GM19455 (cell line): Measurements from ENCODE around the gene PRG2.

Experiments
- ATAC-seq: cut with Tn5 transposase; IDR thresholded peaks from one replicate; pipeline ENCODE4 v1.9.1; 2021; ENCODE audit not compliant: unreplicated experiment

The PRG2 gene

DNA sequence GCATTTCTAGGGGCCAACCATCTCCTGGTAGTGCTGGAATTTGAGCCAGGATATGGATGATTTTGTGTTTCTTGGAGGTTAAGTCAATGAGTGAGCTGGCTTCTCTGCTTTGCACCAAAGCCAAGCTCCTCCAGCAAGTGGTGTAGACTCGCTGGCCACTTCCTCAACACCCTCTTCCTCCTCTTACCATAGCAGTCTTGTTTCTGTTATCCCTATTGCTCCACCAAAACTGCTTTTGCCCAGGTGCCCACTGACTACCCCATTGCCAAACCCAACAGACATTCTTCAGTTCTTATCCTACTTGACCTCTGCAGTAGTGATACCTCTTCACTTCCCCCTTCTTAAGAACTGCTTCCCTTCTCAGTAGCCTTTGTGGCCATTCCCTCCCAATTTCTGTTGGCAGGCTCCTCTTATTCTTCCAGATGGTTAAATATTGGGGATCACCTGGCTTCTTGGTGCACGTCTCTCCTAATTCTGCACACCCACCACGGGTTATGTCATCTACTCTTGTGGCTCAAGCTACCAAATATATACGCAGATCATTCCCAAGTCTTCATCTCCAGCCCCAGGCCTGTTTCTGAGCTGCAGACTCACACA is 7.0 kb upstream of the PRG2 start:
- no peak for ATAC-seq

DNA sequence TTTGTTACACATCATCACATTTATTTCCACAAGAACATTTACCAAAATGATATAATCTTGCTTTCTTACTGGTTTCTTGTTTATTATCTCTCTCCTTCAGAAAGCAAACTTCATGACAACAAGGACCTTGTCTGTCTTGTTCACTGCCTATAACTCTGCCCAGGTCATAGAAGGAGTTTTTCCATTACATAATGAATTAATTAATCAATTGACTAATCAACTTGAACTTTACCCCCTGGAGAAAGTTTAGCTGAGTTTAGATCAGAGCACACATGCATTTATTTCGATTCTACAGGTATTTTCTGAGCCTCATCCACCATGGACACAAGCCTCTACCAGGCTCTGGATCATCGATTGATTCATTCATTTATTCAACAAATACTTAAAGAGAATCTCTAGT is 6.3 kb upstream of the PRG2 start:
- ATAC-seq = no peak

DNA sequence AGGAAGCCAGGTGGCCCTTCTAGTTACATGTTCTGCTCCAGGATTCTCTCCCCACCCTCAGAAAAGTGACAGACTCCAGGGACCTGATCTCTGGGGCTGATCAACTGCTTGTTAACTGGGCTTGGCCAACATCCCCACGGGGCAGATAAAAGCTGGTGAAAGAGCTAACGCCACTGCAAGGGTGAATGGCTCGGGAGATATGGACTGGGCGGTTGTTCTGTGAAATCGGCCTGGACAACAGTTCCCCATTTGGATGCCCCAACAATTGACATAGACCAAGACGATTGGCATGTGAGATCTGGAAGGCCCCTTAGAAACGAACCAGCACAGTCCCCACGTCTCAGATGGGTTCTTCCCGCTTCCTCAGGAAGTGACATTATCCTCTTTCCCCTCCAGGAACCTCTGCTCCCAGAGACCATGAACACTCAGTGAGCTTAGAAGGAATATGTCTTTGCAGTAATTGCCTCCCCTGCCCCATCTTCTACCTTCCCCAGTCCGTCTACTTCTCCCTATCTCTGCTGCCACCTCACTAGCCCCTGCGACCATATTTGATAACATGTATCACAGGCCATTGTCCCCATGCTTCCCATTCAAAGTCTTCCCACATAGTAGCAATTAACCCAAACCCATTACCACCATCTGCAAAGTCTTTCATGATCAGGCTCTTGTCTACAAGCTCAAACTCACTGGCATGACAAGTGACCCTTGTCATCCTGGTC is 5.6 kb upstream of the PRG2 start:
- no peak for ATAC-seq

DNA sequence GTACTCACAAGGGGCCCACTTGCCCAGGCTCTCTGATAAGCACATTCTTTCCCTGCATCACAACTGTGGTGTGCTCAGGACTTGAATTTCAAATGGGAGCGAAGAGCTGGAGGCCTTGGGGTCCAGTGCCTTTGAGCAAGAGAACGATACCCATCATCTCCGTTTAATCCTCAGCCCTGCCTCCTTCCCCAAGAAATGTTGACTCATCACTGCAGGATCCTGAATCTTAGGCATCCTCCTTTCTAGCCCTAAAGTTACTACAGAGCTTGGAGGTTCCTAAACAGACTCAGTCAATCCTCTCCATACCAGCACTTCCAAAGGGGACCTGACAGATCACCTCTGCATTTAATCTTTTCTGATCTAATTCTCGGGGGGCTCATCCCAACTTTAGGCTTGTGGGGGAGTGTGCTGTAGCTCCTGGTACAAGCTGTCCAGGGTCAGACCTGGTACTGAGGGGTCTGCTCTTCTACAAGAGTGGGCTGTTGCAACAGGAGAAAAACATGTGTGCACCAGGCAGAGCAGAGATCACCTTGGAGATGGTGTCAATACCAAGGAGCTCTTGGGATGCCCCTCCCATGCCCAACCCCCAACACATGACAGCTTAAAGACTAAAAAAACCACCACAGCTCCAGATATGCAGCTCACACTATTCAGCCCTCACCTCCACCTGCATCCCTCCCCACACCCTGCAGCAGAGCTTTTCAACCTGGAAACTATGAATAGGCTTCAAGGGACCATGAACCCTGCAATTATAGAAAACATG is 3.9 kb upstream of the PRG2 start:
- no peak for ATAC-seq

DNA sequence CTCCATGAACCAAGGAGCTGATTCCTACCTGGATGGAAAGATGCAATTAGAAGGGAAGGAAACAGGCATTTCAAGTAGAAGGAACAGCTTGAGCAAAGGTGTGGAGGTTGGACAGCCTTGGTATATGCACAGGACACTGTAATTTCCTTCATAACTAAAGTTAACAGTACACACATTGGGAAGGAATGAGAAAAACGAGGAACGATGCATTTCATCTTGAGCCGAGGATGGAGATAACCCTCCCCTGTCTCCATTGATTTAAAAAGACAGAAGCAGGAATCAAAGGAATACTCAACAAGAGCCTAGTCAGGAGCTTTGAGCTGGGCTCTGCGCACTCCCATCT is 2.3 kb upstream of the PRG2 start:
- ATAC-seq = no peak

DNA sequence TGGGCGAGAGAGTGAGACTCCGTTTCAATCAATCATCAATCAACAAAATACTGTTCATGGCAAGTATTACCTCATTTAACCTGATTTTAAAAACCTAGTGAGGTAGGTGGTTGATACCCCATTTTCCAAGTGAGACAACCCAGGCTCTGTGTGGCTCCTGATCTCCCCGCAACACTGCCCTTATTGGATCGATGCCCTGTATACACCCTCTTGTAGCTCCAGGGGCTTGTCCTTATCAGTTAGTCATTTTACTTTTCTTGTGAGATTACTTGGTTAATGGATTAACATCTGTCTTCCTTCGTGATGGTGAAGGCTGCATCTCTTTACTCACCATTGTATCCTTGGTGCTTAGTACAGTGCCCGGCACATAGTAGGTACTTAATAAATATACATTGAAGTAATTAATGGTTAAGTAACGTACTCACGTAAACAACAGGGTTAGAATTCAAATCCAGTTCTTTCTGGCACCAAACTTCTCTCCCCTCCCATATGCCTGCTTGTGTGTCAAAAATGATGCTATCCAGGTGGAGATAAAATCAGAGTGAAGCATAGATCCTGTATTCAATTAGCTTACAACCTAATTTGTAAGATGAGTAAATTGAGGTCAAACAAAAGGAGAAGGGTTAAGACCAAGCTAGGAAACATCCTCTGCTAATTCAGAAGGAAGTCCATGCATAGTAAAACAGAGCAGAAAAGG is 1.8 kb upstream of the PRG2 start:
- ATAC-seq = no peak

DNA sequence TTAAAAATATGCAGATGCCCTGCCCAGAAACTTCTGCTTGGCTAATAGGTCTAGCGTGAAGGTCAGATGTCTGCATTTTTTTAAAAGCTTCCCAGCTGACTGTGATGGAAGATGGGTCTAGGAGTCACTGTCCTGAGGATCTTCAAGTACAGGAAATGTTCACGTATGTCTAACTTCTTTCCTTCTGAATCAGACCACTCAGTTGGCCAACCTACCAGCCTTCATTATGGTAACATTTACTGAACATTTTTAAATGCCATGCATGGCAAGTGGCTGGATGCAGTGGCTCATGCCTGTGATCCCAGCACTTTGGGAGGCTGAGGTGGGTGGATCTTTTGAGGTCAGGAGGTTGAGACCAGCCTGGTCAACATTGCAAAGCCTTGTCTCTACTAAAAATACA is 1.1 kb upstream of the PRG2 start:
- no peak for ATAC-seq

DNA sequence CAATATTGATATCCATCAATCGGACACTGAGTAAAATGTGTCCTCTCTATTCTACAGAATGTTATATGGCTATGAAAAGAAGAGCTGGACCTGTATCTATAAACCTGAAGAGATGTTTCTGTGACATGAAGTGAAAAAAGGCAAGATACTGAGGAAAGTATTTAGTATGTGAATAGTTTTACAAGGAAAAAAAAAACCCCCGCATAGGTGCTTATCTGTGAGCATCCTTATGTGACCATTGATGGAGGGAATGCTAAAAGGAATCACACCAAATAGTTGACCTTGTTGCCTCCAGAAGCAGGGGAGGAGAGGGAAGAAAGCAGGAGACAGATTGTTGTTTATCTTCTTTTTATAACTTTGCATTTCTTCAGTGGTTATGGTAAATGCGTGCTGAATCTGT is 661 bp upstream of the PRG2 start:
- ATAC-seq = no peak

DNA sequence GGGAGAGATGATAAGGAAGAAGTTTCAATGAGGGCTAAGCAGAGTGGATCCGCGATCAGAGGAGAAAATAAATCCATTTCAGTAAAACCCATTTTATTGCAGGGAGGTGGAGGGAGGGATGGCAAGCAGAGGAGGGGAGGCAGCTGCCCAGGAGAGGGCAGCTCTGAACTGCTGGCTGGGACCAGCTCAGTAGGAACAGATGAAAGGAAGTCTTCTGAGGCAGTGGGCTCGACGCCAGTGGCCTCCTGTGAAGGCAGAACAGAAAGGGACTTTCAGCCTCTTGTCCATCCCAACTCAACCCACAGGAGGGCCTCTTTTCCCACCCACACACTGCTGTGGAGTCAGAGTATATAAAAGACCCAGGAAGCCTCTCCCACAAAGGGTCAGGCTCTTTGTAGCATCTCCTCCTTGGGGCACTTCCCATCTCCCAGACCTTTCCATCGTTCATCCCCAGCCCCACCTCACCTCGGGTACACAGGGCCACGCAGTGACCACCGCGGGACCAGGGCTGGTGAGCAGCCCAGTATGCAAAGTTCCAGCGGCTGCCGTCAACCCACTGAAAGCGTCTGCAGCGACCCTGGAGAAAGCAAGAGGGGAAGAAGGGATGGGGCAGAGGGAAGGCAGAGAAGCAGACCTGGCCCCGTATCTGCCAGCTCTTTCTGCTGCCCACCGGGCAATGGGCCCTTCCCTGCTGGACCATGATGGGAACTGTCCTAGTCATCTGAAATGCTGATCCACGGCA is 3.0 kb downstream of the PRG2 start:
- no peak for ATAC-seq

DNA sequence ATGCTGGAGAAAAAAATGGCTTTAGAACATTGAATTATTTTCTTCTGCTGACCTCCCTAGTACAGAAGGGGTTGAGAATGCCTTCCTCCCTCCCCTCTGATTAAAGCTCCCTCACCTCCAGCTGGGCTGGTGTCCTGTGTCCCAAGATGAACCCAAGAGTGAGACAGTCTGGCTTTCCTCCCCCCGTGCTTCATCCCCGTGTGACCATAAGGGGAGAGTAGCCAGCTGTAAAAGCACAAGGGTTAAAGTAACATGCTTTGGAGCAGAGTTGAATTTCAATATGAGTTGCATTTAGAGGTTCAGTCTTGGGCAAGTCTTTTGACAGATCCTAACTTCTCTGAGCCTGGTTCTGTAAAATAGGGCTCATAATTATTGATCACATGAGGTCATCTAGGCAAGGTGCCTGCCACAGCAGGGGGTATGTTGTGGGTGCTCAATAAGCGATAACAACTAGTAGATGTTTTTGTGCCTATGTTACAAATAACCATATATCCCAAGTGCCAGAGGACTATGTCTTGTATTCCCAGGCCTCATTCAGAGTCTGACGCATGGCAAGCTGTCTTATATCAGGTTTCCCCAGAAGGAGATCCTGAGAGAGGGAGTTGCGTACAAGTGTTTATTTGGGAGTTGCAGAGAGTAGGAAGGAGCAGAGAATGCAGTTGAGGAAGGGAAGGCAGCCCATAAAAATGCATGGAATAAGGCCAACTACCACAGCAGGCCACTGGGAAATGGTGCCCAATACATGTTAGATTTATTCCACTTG is 4.1 kb downstream of the PRG2 start:
- no peak for ATAC-seq

DNA sequence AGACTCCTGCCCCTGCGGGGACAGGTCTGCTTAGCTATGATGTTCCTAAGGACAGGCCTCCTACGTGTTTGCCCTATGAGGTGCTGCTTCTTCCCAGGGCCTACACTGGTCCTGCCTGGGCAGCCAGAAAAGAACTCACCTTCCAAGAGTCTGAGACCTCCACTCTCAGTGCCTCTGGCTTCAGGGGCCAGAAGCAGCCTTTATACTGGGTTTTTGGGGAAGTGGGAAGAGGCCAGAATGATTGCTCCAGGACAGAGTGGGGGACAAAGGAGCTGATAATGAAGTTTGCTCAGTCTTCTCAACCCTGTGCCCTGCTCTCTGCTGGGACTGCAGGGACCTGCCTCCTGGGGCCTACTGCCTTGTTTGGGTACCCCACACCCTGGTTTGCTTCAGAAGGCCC is 9.5 kb downstream of the PRG2 start, which contains the start of gene PRG3:
Gene PRG3, minus strand, starts transcription at position 176 of the 400 bp plus-strand sequence. CDS start 442 bp downstream, outside the sequence.
- no peak for ATAC-seq

DNA sequence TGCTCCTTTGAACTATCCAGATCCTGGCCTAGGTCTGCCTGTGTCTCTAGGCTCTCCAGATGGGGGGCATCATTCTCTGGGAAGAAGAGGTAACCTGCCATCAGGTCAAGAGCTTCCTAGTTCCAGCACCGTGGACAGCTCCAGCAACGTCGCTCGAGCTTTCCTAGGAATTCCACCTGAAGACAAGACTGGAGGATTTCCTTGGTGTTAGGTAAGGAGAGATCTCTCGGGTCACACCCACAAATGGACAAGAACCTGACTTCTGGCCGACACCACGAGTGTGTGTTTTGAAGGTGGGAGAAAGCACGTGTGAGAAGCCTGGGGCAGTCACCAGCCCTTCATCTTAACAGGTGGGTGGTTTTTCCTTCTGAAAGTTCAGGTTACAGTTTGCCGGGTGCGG is 10.7 kb downstream of the PRG2 start:
- no peak for ATAC-seq

DNA sequence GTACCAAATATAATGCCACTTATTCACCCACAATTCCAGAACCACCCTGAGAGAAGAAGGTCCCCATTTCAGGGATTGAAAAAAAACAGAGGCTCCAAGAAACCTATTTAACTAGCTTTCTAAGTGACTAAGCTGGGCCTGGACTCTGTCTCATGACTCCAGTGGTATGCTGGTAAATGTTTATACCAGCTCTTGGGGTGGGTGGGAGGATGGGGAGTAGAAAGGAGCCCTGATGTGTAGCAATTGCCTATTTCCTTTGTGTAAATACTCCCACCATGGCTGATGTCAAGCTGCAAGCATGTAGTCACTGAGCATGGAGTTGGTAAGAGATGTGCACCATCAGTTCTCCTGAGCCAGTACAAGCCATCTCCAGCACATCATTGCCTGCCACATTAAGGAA is 12.3 kb downstream of the PRG2 start:
- ATAC-seq = no peak

DNA sequence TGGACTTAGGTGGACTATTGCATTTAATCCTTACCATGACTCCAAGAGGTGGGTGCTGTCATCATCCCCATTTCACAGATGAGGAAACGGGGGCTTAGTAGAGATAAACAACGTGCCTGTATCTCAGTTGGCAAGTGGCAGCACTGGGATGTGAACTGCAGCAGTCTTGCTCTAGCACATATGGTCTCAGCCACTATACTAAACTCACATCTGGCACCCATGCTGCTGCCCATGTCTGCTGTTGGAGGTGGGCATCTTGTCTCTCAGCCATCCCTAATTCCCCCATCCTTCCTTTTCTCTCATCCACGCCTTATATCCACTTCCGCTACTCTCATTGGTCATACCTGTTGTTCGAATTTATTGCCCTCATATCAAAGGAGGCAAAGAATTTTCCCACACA is 13.3 kb downstream of the PRG2 start:
- no peak for ATAC-seq

DNA sequence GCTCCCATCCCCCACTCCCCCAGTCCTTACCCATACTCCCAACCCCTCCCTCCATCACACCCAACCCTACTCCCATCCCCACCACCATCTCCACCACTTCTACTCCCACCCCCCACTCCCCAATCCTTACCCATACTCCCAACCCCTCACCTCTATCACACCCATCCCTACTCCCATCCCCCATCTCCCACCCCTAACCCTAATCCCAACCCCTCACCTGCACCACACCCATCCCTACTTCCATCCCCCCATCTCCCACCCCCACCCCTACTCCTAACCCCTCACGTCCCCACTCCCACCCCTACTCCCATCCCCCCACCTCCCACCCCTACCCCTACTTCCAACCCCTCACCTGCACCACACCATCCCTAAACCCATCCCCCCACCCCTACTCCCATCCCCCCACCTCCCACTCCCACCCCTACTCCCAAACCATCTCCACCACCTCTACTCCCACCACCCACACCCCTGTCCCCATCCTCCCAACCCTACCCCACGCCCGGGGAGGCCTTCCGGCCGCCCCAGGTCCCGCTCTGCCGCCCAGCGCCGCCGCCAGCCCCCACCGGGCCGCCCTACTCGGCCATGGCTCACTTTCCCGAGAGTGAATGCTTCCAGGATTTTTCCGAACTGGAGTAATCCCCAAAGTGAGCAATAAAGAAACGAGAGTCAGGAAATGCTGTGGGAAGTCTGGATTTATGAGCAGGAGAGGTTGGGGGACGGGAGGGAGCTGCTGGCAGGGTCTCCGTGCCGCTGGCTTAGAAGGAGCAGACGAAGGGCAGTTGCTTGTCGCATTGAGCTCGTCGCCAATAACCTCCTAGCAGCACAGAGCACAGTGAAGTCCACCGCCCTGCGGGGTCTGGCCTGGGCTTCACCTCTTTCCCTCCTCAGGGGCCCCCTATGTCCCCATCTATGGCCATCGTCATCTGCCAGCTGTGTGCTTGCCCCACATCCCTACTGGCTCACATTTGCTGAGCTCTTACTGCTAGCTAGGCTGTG is 14.1 kb downstream of the PRG2 start:
- ATAC-seq = no peak

DNA sequence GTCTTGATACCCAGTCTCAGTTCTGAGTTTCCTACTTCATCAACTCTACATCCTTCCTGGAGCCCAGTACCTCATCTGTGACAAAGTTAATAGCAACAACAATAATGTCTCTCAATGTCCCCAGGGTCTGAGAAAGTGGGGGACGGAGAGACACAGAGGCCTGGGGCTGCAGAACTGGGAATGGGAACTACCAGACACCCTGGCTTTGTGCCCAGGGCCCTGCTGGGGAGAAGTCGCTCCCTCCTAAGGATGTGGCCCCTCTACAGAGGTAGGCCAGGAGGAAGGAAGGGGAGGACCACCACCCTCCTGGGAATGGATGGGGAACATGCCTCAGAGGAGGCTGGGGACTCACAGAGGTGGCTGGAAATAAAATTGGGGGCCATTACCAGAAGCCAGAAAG is 15.0 kb downstream of the PRG2 start:
- ATAC-seq = no peak

DNA sequence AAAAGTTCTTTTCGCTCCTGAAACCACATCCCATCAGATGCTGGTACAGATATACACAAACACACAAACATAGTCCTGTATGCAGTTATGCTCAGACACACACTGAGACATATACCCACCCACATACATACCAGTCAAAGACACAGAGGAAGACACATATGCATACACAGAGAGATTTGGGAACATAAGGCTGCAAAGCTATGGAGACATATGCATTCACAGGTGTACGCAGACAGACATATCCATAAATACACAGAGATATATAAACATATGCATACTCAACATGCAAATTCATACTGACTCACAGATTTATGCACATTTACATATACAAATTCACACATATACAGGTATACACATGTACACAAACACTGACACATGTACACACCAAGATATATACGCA is 15.5 kb downstream of the PRG2 start:
- ATAC-seq = no peak

DNA sequence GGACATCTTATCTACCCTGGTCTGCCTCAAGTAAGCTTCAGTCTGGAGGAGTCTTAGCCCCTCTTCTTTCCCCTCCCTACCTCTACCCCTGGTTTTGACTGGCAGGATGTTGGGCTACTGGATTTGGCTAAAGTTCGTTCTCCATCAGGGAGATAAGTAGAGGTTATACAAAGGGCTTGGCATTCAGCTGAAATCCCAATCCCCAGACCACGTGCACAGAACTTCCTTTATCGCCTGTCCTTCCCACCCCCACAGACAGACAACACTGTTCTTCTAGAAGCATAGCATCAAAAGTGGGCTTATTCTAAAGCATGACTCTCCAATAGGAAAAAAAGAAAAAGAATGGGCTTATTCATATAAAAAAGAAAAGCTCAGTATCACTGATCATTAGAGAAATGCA is 17.3 kb downstream of the PRG2 start:
- ATAC-seq = no peak

DNA sequence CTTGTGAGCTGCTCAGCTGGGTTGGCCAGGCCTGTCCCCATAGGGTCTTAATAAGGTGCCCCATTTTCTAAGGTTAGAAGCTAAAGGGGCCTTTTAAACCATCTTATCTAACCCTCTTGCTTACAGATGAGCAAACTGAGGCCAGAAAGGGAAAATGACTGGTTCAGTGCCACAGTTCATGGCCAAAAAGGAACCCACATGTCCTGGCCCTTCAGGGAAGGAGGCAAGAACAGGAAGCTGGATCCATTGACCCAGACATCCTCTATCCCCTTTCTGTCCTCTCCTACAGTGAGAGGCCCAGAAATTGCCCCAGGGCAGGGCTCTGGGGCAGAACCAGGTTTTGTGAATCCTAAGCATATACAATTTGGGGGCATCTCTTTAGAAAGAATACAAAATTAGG is 19.5 kb downstream of the PRG2 start:
- no peak for ATAC-seq
